Panc1 (cell line): ENCODE data around the gene PADI2. TPM values are rescaled to one million over a fixed set of nuclear protein-coding genes. Genes with fewer than 3 reads are reported as not detected.

Experiments
- ATAC-seq: fragments of 200-7000 bp; cut with Tn5 transposase; 2 replicates; pipeline ENCODE4 v1.9.1; 2020; ENCODE audit warnings: mild to moderate bottlenecking, moderate library complexity
- BruUV-seq: library from RNA; stranded (reverse); fragments of 400-500 nt; replicated peaks from 2 replicates; lab custom pipeline; 2021; lab: Mats Ljungman, UMichigan
- CTCF ChIA-PET: fragments of 300-600 bp; sonication (Branson Sonifier 250); formaldehyde crosslinking; loops from one replicate; lab custom pipeline; 2022; ENCODE audit warnings: antibody characterized with exemption; lab: Charles Lee
- POLR2A ChIA-PET: fragments of 300-600 bp; sonication (Branson Sonifier 250); formaldehyde crosslinking; loops from one replicate; lab custom pipeline; 2022; ENCODE audit warnings: antibody characterized with exemption; lab: Charles Lee
- DNase-seq: peaks from one replicate; pipeline ENCODE4 v3.0.0-alpha.2; 2010; ENCODE audit warnings: low read depth, low spot score
- H3K27ac ChIP-seq: 2 replicates; pipeline ENCODE4 v1.5.1; 2011; ENCODE audit warnings: mild to moderate bottlenecking, low read length, inconsistent platforms
- H3K27me3 ChIP-seq: fragments of 200-500 bp; sonication (Bioruptor generic); 2 replicates; pipeline ENCODE4 v1.6.0; 2014; ENCODE audit warnings: low read length, inconsistent platforms; ENCODE audit not compliant: control insufficient read depth, insufficient read depth
- H3K36me3 ChIP-seq: fragments of 200-500 bp; sonication (Bioruptor generic); 2 replicates; pipeline ENCODE4 v1.5.1; 2014; ENCODE audit warnings: inconsistent platforms, mild to moderate bottlenecking, low read length, moderate library complexity; ENCODE audit not compliant: control insufficient read depth, insufficient read depth
- H3K4me1 ChIP-seq: 2 replicates; pipeline ENCODE4 v1.5.1; 2011; ENCODE audit warnings: inconsistent platforms, mild to moderate bottlenecking, low read length, moderate library complexity; ENCODE audit not compliant: control insufficient read depth, insufficient read depth
- H3K4me3 ChIP-seq, 2 experiments: 2 replicates each; pipeline ENCODE4 v1.5.1; 2011 to 2012; ENCODE audit warnings: low read depth in 2 of 2, low read length in 2 of 2, mild to moderate bottlenecking in 2 of 2, inconsistent platforms in 1 of 2, moderate library complexity in 1 of 2
- H3K9me3 ChIP-seq: fragments of 200-500 bp; sonication (Bioruptor generic); 2 replicates; pipeline ENCODE4 v1.5.1; 2014; ENCODE audit warnings: low read depth, mild to moderate bottlenecking, inconsistent platforms, low read length, moderate library complexity; ENCODE audit not compliant: control insufficient read depth, insufficient read depth
- POLR2AphosphoS5 ChIP-seq: IDR thresholded peaks from 2 replicates; pipeline ENCODE4 v1.6.1; 2012; ENCODE audit warnings: mild to moderate bottlenecking, low read depth, low read length, moderate library complexity
- SIN3A ChIP-seq: IDR thresholded peaks from 2 replicates; pipeline ENCODE4 v1.6.1; 2012; ENCODE audit warnings: low read depth, mild to moderate bottlenecking, low read length, moderate library complexity, borderline replicate concordance; ENCODE audit not compliant: insufficient read depth
- TCF7L2 ChIP-seq: IDR thresholded peaks from 2 replicates; pipeline ENCODE4 v1.6.1; 2011; ENCODE audit warnings: mild to moderate bottlenecking, low read depth, low read length, inconsistent platforms
- in situ Hi-C: cut with HindIII; loops from 2 replicates; pipeline ENCODE4 v1.10.0; 2016; ENCODE audit warnings: low sequenced_read_pairs, low pct_unique_long_range_greater_than_20kb
- intact Hi-C: fragments of 100-400 bp; cut with micrococcal nuclease; formaldehyde crosslinking; loops from one replicate; pipeline ENCODE4 v1.10.0; 2022; ENCODE audit not compliant: unreplicated experiment
- total RNA-seq: library from RNA; stranded (reverse); gene quantifications from one replicate; pipeline ENCODE4 v1.2.1, GENCODE V29; 2021; ENCODE audit not compliant: unreplicated experiment
- TF ChIP-seq, protein P1 (sequence below): fragments of 450-650 bp; IDR thresholded peaks from 2 replicates; pipeline ENCODE4 v1.5.1; 2017; ENCODE audit warnings: mild to moderate bottlenecking
- TF ChIP-seq, protein P2 (sequence below), 2 experiments: IDR thresholded peaks; 2 replicates each; pipeline ENCODE4 v1.6.1; 2011 to 2012; ENCODE audit warnings: low read depth in 2 of 2, control low read depth in 1 of 2, low read length in 1 of 2, mild to moderate bottlenecking in 1 of 2, moderate library complexity in 1 of 2; ENCODE audit not compliant: insufficient read depth in 1 of 2

PADI2 gene
- total RNA-seq, 1 experiment from 2014 or later = 507 TPM

DNA sequence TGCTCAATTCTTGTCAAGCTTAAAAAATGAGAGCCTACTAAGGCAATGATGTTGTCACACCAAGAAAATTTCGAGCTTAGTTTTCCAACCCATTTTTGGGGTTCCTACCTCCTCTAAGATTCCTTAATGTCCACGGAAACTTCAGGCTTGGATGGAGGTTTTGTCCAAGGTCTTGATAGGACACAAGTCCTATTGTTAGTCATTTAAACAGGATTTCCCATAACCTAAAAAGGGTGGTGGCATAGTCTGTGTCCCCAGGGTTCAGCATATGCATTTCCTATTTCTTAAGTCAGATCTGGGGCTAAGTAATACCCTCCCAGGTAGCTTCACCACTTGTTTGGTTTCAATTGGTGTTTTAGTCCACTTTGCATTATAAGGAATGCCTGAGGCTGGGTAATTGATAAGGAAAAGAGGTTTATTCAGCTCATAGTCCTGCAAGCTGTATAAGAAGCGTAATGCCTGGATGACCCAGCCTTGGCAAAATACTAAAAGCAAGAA, 10.9 kb upstream of the PADI2 start:
- no peak overlapping the region for H3K4me3 ChIP-seq
- ATAC-seq (no peak), DNase-seq (no peak)
- ChIA-PET CTCF (no interaction called here), POLR2A (interaction anchor here (0.6 kb wide), 2 partner anchors 32 to 273 kb away, joined by 5 to 6 read pairs; no protein-coding TSS in a partner anchor)
- no peaks in the 10 kb centered on the region for H3K9me3 ChIP-seq
- no peaks in the 10 kb centered on the region for H3K27me3 ChIP-seq
- intact Hi-C loops = no loop called here
- TF ChIP-seq POLR2AphosphoS5 (no peak), TCF7L2 (no peak), SIN3A (no peak)
- TF ChIP-seq, protein P1, sequence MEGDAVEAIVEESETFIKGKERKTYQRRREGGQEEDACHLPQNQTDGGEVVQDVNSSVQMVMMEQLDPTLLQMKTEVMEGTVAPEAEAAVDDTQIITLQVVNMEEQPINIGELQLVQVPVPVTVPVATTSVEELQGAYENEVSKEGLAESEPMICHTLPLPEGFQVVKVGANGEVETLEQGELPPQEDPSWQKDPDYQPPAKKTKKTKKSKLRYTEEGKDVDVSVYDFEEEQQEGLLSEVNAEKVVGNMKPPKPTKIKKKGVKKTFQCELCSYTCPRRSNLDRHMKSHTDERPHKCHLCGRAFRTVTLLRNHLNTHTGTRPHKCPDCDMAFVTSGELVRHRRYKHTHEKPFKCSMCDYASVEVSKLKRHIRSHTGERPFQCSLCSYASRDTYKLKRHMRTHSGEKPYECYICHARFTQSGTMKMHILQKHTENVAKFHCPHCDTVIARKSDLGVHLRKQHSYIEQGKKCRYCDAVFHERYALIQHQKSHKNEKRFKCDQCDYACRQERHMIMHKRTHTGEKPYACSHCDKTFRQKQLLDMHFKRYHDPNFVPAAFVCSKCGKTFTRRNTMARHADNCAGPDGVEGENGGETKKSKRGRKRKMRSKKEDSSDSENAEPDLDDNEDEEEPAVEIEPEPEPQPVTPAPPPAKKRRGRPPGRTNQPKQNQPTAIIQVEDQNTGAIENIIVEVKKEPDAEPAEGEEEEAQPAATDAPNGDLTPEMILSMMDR = no peak
- TF ChIP-seq, protein P2, sequence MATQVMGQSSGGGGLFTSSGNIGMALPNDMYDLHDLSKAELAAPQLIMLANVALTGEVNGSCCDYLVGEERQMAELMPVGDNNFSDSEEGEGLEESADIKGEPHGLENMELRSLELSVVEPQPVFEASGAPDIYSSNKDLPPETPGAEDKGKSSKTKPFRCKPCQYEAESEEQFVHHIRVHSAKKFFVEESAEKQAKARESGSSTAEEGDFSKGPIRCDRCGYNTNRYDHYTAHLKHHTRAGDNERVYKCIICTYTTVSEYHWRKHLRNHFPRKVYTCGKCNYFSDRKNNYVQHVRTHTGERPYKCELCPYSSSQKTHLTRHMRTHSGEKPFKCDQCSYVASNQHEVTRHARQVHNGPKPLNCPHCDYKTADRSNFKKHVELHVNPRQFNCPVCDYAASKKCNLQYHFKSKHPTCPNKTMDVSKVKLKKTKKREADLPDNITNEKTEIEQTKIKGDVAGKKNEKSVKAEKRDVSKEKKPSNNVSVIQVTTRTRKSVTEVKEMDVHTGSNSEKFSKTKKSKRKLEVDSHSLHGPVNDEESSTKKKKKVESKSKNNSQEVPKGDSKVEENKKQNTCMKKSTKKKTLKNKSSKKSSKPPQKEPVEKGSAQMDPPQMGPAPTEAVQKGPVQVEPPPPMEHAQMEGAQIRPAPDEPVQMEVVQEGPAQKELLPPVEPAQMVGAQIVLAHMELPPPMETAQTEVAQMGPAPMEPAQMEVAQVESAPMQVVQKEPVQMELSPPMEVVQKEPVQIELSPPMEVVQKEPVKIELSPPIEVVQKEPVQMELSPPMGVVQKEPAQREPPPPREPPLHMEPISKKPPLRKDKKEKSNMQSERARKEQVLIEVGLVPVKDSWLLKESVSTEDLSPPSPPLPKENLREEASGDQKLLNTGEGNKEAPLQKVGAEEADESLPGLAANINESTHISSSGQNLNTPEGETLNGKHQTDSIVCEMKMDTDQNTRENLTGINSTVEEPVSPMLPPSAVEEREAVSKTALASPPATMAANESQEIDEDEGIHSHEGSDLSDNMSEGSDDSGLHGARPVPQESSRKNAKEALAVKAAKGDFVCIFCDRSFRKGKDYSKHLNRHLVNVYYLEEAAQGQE (IDR thresholded peaks at IDR 0.05; ENCODE audit: insufficient read depth in 1 of 2, low read depth in 2 of 2, low read length in 1 of 2) = no peak
- no peaks in the 10 kb centered on the region for H3K36me3 ChIP-seq
- peaks cover 38% of the 10 kb centered on the region for H3K4me1 ChIP-seq
- H3K27ac ChIP-seq = peak overlapping the region; percentile 88
- no TSS peak for BruUV-seq
- in situ Hi-C loops = no loop called here

DNA sequence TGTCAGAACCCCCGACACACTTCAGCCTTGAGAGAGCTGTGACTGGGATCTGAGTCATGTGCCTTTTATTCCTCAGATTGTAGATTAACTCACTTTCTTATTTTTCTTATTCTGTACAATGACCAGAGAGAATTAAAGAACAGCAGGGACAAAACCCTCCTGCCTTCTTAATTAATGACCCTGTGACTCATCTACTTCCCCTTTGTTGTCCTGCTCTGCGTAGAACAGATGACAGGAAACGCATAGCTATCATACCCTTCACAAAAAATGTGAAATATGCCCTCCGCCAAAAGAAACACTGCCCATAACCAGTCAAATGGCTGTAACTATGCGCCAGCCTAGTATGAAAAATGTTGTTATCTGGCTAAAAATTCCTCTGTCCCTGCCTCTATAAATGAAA, 9.1 kb upstream of the PADI2 start:
- ChIA-PET CTCF (interaction anchor here (0.7 kb wide), 1 partner anchor 109 kb away, joined by 3 read pairs; no protein-coding TSS in a partner anchor), POLR2A (interaction anchor here (0.9 kb wide), 1 partner anchor 105 kb away, joined by 4 read pairs; no protein-coding TSS in a partner anchor)
- ATAC-seq (peak; percentile 82), DNase-seq (peak; percentile 91)
- Histone ChIP-seq H3K36me3 (no peaks in the 10 kb centered on the region), H3K9me3 (no peaks in the 10 kb centered on the region), H3K4me3 (no peak overlapping the region), H3K4me1 (peaks cover 26% of the 10 kb centered on the region), H3K27ac (peak overlapping the region; percentile 88), H3K27me3 (no peaks in the 10 kb centered on the region)
- intact Hi-C loops = loop anchor here (5.0 kb wide), 2 partner anchors 209 to 279 kb away; no protein-coding TSS in a partner anchor
- BruUV-seq = no TSS peak
- TF ChIP-seq, protein P2 (IDR thresholded peaks at IDR 0.05; ENCODE audit: insufficient read depth in 1 of 2, low read depth in 2 of 2, low read length in 1 of 2) = no peak
- TF ChIP-seq SIN3A = no peak
- TF ChIP-seq TCF7L2 = peak; percentile 91
- TF ChIP-seq POLR2AphosphoS5 = no peak; the same call in 1 of the 2 replicates
- in situ Hi-C loops = no loop called here
